ENCODE measurements around the gene RTP2. TPM values are rescaled to one million over a fixed set of nuclear protein-coding genes. Genes with fewer than 3 reads are reported as not detected.

Gene RTP2
- total and polyA plus RNA-seq, 9 of the 15 experiments (the other 6 are each of a cell fraction or from before 2014, with no cell fraction given), result not detected

GRCh38 chr3:187708696-187709095 lies 6.3 kb upstream of the RTP2 start:
- Histone ChIP-seq H3K4me2 (ENCODE audit: insufficient read depth, low read length) (no peak overlapping the region), H3K4me3 (no peak overlapping the region), H3K27ac (ENCODE audit: extremely low read depth, low read depth, low read length) (no peak overlapping the region), H2AFZ (ENCODE audit: low read depth, low read length) (no peak overlapping the region), H3K9ac (ENCODE audit: insufficient read depth in 1 of 2, low read depth in 2 of 2, low read length in 2 of 2) (no peak overlapping the region), H3K36me3 (ENCODE audit: control insufficient read depth, insufficient read depth, low read length) (no peaks in the 10 kb centered on the region), H3K9me3 (replicated peaks; ENCODE audit: control insufficient read depth, insufficient read depth, low read depth, low read length) (no peaks in the 10 kb centered on the region), H3K4me1 (replicated peaks in 1 of 2; ENCODE audit: control insufficient read depth in 2 of 2, insufficient read depth in 2 of 2, low read length in 2 of 2) (no peaks in the 10 kb centered on the region), H4K20me1 (replicated peaks; ENCODE audit: control insufficient read depth, insufficient read depth, low read length) (no peaks in the 10 kb centered on the region), H3K27me3 (ENCODE audit: control insufficient read depth in 2 of 2, insufficient read depth in 2 of 2, low read length in 2 of 2) (peaks cover 0 to 6% of the 10 kb centered on the region in 2 experiments; a peak in 1 of 5 replicates), H3K79me2 (ENCODE audit: control insufficient read depth, insufficient read depth, low read length) (no peaks in the 10 kb centered on the region), H3K9me1 (ENCODE audit: control insufficient read depth, insufficient read depth, low read length) (no peaks in the 10 kb centered on the region)
- intact Hi-C loops (cut with micrococcal nuclease) (no loop called here), in situ Hi-C loops (cut with MboI) (no loop called here)
- CTCF ChIA-PET (ENCODE audit: low intra/inter-chr PET ratio), result no interaction called here
- POLR2A ChIA-PET, result interaction anchor here (0.6 kb wide), 1 partner anchor 12 kb away, joined by 3 read pairs; no protein-coding TSS in a partner anchor
- ATAC-seq (no peak), FAIRE-seq (no peak), DNase-seq (ENCODE audit: extremely low read depth in 1 of 4, low spot score in 3 of 4) (no peak)
- no TSS peak for BruUV-seq (replicated peaks)
- TF ChIP-seq, protein P1, sequence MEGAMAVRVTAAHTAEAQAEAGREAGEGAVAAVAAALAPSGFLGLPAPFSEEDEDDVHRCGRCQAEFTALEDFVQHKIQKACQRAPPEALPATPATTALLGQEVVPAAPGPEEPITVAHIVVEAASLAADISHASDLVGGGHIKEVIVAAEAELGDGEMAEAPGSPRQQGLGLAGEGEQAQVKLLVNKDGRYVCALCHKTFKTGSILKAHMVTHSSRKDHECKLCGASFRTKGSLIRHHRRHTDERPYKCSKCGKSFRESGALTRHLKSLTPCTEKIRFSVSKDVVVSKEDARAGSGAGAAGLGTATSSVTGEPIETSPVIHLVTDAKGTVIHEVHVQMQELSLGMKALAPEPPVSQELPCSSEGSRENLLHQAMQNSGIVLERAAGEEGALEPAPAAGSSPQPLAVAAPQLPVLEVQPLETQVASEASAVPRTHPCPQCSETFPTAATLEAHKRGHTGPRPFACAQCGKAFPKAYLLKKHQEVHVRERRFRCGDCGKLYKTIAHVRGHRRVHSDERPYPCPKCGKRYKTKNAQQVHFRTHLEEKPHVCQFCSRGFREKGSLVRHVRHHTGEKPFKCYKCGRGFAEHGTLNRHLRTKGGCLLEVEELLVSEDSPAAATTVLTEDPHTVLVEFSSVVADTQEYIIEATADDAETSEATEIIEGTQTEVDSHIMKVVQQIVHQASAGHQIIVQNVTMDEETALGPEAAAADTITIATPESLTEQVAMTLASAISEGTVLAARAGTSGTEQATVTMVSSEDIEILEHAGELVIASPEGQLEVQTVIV (CRISPR knock-in tag; IDR thresholded peaks at IDR 0.05; ENCODE audit: borderline replicate concordance), result no peak
- no peak for TF ChIP-seq KLF6 (CRISPR knock-in tag; IDR thresholded peaks at IDR 0.05; ENCODE audit: borderline replicate concordance)
- TF ChIP-seq HDAC1 (IDR thresholded peaks at IDR 0.05), result no peak
- no peak for TF ChIP-seq ZNF644 (tag; IDR thresholded peaks at IDR 0.05; ENCODE audit: low read depth)
- no peak for TF ChIP-seq ZNF165 (CRISPR knock-in tag; IDR thresholded peaks at IDR 0.05; ENCODE audit: borderline replicate concordance)
- TF ChIP-seq ESRRA (IDR thresholded peaks at IDR 0.05; ENCODE audit: borderline replicate concordance, low read depth), result no peak
- TF ChIP-seq ZEB2 (IDR thresholded peaks at IDR 0.05), result no peak
- TF ChIP-seq ZNF79 (CRISPR knock-in tag; IDR thresholded peaks at IDR 0.05; ENCODE audit: low read depth), result no peak
- no peak for TF ChIP-seq KAT2B (IDR thresholded peaks at IDR 0.05; ENCODE audit: low read depth, low read length)
- TF ChIP-seq, protein P2, sequence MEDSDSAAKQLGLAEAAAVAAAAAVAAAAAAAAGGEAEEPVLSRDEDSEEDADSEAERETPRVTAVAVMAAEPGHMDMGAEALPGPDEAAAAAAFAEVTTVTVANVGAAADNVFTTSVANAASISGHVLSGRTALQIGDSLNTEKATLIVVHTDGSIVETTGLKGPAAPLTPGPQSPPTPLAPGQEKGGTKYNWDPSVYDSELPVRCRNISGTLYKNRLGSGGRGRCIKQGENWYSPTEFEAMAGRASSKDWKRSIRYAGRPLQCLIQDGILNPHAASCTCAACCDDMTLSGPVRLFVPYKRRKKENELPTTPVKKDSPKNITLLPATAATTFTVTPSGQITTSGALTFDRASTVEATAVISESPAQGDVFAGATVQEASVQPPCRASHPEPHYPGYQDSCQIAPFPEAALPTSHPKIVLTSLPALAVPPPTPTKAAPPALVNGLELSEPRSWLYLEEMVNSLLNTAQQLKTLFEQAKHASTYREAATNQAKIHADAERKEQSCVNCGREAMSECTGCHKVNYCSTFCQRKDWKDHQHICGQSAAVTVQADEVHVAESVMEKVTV (CRISPR knock-in tag; IDR thresholded peaks at IDR 0.05), result no peak
- no peak for TF ChIP-seq PPARD (CRISPR knock-in tag; IDR thresholded peaks at IDR 0.05)
- no peak for TF ChIP-seq ZNF717 (CRISPR knock-in tag; IDR thresholded peaks at IDR 0.05)
- TF ChIP-seq ZKSCAN1 (IDR thresholded peaks at IDR 0.05; ENCODE audit: low read depth, low read length), result no peak
- TF ChIP-seq ZNF518B (CRISPR knock-in tag; IDR thresholded peaks at IDR 0.05), result no peak
- no peak for TF ChIP-seq POU5F1 (IDR thresholded peaks at IDR 0.05; ENCODE audit: borderline replicate concordance, low read depth, low read length, partially characterized antibody)
- TF ChIP-seq CCAR2 (IDR thresholded peaks at IDR 0.05; ENCODE audit: low read depth, low read length), result no peak
- TF ChIP-seq TGIF2 (CRISPR knock-in tag; IDR thresholded peaks at IDR 0.05), result no peak
- no peak for TF ChIP-seq MCM3 (IDR thresholded peaks at IDR 0.05)

Data from K562 (cell line).